A549 (cell line): Measurements from ENCODE around the gene ARMC9. TPM values are rescaled to one million over a fixed set of nuclear protein-coding genes. Genes with fewer than 3 reads are reported as not detected.

Experiments used
- ATAC-seq, 2 experiments: fragments of 200-7000 bp in 1 of 2; fragments of >200 bp in 1 of 2; cut with Nextera tagmentation in 1 of 2; cut with Tn5 transposase in 1 of 2; 3 replicates each; pipeline versions ENCODE4 v1.8.0 to v1.9.1; 2018 to 2020; ENCODE audit warnings: mild to moderate bottlenecking in 1 of 2, moderate library complexity in 1 of 2
- CTCF ChIA-PET: fragments of 300-600 bp; sonication (Branson Sonifier 250); formaldehyde crosslinking; extraction: SDS; loops from one replicate; lab custom pipeline; 2021; ENCODE audit warnings: antibody characterized with exemption, inconsistent platforms; lab: Yijun Ruan, JAX
- POLR2A ChIA-PET: fragments of 350-600 bp; formaldehyde crosslinking; extraction: SDS; loops from one replicate; lab custom pipeline; 2021; ENCODE audit warnings: antibody characterized with exemption, inconsistent platforms; lab: Yijun Ruan, JAX
- DNase-seq, 2 experiments: peaks; one replicate each; pipeline versions ENCODE4 v3.0.0 to v3.0.0-alpha.2; 2011 to 2016; ENCODE audit warnings: low read depth in 1 of 2, low spot score in 1 of 2
- FAIRE-seq: peaks from 2 replicates; lab custom pipeline; 2011; peaks lifted over from hg19 to GRCh38; lab: Jason Lieb, UNC
- H3K27ac ChIP-seq, 2 experiments: fragments of >200 bp; sonication (Bioruptor Twin); formaldehyde crosslinking; 3 replicates each; pipeline ENCODE4 v1.5.1; 2016 to 2017
- H3K4me1 ChIP-seq: fragments of >200 bp; sonication (Bioruptor Twin); formaldehyde crosslinking; 3 replicates; pipeline ENCODE4 v1.6.1; 2016
- H3K4me2 ChIP-seq: fragments of >200 bp; sonication (Bioruptor Twin); formaldehyde crosslinking; 3 replicates; pipeline ENCODE4 v1.6.1; 2016
- H3K4me3 ChIP-seq: fragments of >200 bp; sonication (Bioruptor Twin); formaldehyde crosslinking; 3 replicates; pipeline ENCODE4 v1.5.1; 2016
- H3K9me3 ChIP-seq: fragments of >200 bp; sonication (Bioruptor Twin); formaldehyde crosslinking; 3 replicates; pipeline ENCODE4 v1.6.1; 2016
- CEBPB ChIP-seq, 2 experiments: fragments of >200 bp in 1 of 2; sonication (Bioruptor Twin) in 1 of 2; formaldehyde crosslinking in 1 of 2; IDR thresholded peaks; 2 replicates each; pipeline ENCODE4 v1.6.1; 2012 to 2016
- CHD4 ChIP-seq: fragments of 200-600 bp; sonication (generic); IDR thresholded peaks from 2 replicates; pipeline ENCODE4 v1.6.1; 2016; ENCODE audit warnings: antibody characterized with exemption, mild to moderate bottlenecking, borderline replicate concordance
- ESRRA ChIP-seq: fragments of 150-350 bp; IDR thresholded peaks from 2 replicates; pipeline ENCODE4 v1.6.1; 2014; ENCODE audit warnings: mild to moderate bottlenecking, low read length, borderline replicate concordance
- FOSB ChIP-seq: fragments of 250-450 bp; sonication (Bioruptor Pico); IDR thresholded peaks from 2 replicates; pipeline ENCODE4 v1.5.0; 2020; ENCODE audit warnings: mild to moderate bottlenecking, moderate library complexity
- HDAC2 ChIP-seq: fragments of 200-600 bp; sonication (generic); IDR thresholded peaks from 2 replicates; pipeline ENCODE4 v1.6.1; 2016
- HOXB13 ChIP-seq: fragments of 250-450 bp; sonication (Bioruptor Pico); IDR thresholded peaks from 2 replicates; pipeline ENCODE4 v1.5.0; 2020; ENCODE audit warnings: low read depth, mild to moderate bottlenecking, moderate library complexity
- HOXB5 ChIP-seq: fragments of 250-450 bp; sonication (Bioruptor Pico); IDR thresholded peaks from 2 replicates; pipeline ENCODE4 v1.5.0; 2020; ENCODE audit warnings: mild to moderate bottlenecking, moderate library complexity
- JUN ChIP-seq, 2 experiments: fragments of >200 bp; sonication (Bioruptor Twin); formaldehyde crosslinking; IDR thresholded peaks; 2 replicates in 1 of 2; 3 replicates in 1 of 2; pipeline ENCODE4 v1.6.1; 2016 to 2017
- JUNB ChIP-seq: fragments of >200 bp; sonication (Bioruptor Twin); formaldehyde crosslinking; IDR thresholded peaks from 2 replicates; pipeline ENCODE4 v1.6.1; 2016
- KDM5A ChIP-seq: fragments of 200-600 bp; sonication (generic); IDR thresholded peaks from 2 replicates; pipeline ENCODE4 v1.6.1; 2016; ENCODE audit warnings: antibody characterized with exemption, mild to moderate bottlenecking
- NR3C1 ChIP-seq: fragments of >200 bp; sonication (Bioruptor Twin); formaldehyde crosslinking; IDR thresholded peaks from 3 replicates; pipeline ENCODE4 v1.6.1; 2017
- RCOR1 ChIP-seq: fragments of 150-350 bp; IDR thresholded peaks from 2 replicates; pipeline ENCODE4 v1.6.1; 2014; ENCODE audit warnings: antibody characterized with exemption, low read length, low read depth
- RNF2 ChIP-seq: fragments of 200-600 bp; sonication (generic); IDR thresholded peaks from 2 replicates; pipeline ENCODE4 v1.6.1; 2016; ENCODE audit warnings: low read depth, mild to moderate bottlenecking, antibody characterized with exemption, moderate library complexity, borderline replicate concordance
- SMC3 ChIP-seq: fragments of >200 bp; sonication (Bioruptor Twin); formaldehyde crosslinking; IDR thresholded peaks from 3 replicates; pipeline ENCODE4 v1.6.1; 2018; ENCODE audit warnings: inconsistent platforms
- SREBF2 ChIP-seq: fragments of 450-650 bp; IDR thresholded peaks from 2 replicates; pipeline ENCODE4 v1.6.1; 2014; ENCODE audit warnings: mild to moderate bottlenecking, moderate library complexity
- ZC3H11A ChIP-seq: fragments of 450-650 bp; IDR thresholded peaks from 2 replicates; pipeline ENCODE4 v1.6.1; 2014; ENCODE audit warnings: antibody characterized with exemption, mild to moderate bottlenecking
- WGBS: methylation state at CpG from one replicate; pipeline ENCODE4 v1.1.6; 2017; ENCODE audit errors: missing lambda C conversion rate; 5-methylcytosine and 5-hydroxymethylcytosine counted together
- polyA plus RNA-seq, 4 experiments: library from polyadenylated mRNA; depleted of rRNA in 3 of 4; stranded (reverse); fragments of >200 nt; fragmentation: RNase III in 1 of 4; extraction: RNeasy Plus Mini Kit Qiagen cat#74134 plus additional on column Dnase treatment in 1 of 4; gene quantifications; 2 replicates in 3 of 4; 3 replicates in 1 of 4; pipeline ENCODE4 v1.2.3, GENCODE V29; 2011 to 2017
- TF ChIP-seq, protein P1 (sequence below): fragments of 450-650 bp; IDR thresholded peaks from 2 replicates; pipeline ENCODE4 v1.6.1; 2014; ENCODE audit warnings: antibody characterized with exemption
- TF ChIP-seq, protein P2 (sequence below): fragments of >200 bp; sonication (Bioruptor Twin); formaldehyde crosslinking; IDR thresholded peaks from 3 replicates; pipeline ENCODE4 v1.6.1; 2016
- TF ChIP-seq, protein P3 (sequence below): fragments of >200 bp; sonication (Bioruptor Twin); formaldehyde crosslinking; IDR thresholded peaks from 3 replicates; pipeline ENCODE4 v1.5.1; 2016

The ARMC9 gene
- polyA plus RNA-seq, 2 of the 4 experiments (the other 2 are of a cell fraction) = 12.0 to 14.1 TPM

DNA sequence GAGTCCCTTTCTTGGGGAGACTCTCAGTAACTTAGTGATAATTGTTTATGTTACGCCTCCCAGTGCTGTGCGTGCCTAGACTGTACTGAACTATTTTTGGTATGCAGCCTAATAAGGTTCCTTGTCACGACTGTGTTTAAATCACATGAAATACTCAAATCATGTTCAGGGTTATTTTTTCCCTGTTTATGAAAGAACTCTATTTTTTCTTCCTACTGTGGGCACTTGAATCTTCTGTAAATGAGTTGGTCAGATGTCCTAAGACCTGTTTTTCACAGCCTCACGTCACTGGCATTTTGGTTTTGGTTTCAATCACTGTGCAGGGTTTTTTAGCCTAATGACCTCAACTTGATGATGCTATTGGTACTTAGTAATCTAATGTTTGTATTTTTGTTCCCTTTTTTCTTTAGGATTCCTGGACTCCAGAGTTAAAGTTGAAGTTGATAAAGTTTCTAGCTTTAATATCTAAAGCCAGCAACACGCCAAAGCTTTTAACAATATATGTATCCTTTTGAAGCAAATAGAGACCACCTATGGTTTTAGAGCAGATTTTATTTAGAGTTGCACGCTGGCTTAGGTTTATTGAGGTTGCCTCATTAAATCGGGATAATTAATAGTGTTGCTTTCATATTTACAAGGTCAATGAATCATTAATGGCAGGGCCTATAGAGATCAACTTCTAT lies 24.0 kb downstream of the ARMC9 start:
- Histone ChIP-seq H3K4me3 (no peak overlapping the region), H3K9me3 (no peaks in the 10 kb centered on the region), H3K27ac (no peak overlapping the region), H3K4me1 (no peaks in the 10 kb centered on the region), H3K4me2 (no peak overlapping the region)
- ATAC-seq = no peak
- FAIRE-seq = no peak
- POLR2A ChIA-PET = no interaction called here
- TF ChIP-seq ZC3H11A (no peak), HOXB5 (no peak)
- CTCF ChIA-PET = interaction anchor here (14.7 kb wide), 1 partner anchor 187 kb away, joined by 333 read pairs; no protein-coding TSS in a partner anchor
- 92% methylated on average over 7 of the region's 7 CpGs for WGBS
- no peak for DNase-seq

DNA sequence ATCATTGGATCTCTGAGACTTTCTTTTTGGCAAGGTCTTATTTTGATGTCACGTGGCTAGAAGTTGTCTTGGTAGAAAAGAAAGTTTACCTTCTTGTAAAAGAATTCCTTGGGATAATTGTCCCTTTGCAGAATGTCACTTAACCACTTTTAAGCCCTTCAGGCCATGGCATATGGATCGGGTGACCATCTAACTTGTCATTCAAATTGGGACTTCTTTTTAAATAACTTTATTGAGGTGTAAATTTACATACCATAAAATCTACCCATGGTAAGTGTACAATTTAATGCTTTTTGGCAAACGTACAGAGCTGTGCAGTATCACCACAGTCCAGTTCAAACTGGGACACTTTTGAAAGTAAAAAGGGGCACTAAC lies 24.6 kb downstream of the ARMC9 start:
- Histone ChIP-seq H3K4me3 (no peak overlapping the region), H3K4me2 (no peak overlapping the region), H3K9me3 (no peaks in the 10 kb centered on the region), H3K27ac (no peak overlapping the region), H3K4me1 (no peaks in the 10 kb centered on the region)
- FAIRE-seq = no peak
- WGBS = 67% methylated on average over 3 of the region's 3 CpGs
- no peak for DNase-seq
- TF ChIP-seq HDAC2 (no peak), CEBPB (IDR thresholded peaks at IDR 0.05) (no peak), SMC3 (no peak), KDM5A (no peak)
- TF ChIP-seq, protein P1, sequence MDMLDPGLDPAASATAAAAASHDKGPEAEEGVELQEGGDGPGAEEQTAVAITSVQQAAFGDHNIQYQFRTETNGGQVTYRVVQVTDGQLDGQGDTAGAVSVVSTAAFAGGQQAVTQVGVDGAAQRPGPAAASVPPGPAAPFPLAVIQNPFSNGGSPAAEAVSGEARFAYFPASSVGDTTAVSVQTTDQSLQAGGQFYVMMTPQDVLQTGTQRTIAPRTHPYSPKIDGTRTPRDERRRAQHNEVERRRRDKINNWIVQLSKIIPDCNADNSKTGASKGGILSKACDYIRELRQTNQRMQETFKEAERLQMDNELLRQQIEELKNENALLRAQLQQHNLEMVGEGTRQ = no peak
- ATAC-seq = no peak
- ChIA-PET CTCF (interaction anchor here (14.7 kb wide), 1 partner anchor 186 kb away, joined by 333 read pairs; no protein-coding TSS in a partner anchor), POLR2A (no interaction called here)

DNA sequence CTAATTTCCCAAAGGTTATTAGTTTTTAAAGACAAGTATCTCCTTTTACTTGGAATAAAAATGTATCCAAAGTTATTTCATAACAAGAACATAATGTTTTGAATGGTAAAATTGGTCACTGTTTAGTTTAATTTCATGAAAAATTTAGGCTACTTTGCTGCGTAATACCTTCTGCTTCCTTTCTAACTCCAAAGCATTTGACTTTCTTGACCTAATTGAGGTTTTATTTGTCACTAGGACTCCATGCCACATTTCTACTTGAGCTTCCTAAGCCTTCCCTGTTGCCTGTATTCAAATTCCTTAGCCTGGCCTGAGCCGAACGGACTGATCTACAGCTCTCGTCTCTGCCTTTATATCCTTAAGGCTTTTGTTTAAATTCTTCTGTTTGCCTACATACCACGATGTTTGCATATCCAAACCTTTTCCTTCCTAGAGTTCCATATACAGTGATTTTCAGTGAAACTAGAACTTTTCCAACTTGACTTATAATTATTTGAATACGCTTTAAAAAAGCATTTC lies 25.1 kb downstream of the ARMC9 start:
- DNase-seq = no peak
- TF ChIP-seq, protein P2, sequence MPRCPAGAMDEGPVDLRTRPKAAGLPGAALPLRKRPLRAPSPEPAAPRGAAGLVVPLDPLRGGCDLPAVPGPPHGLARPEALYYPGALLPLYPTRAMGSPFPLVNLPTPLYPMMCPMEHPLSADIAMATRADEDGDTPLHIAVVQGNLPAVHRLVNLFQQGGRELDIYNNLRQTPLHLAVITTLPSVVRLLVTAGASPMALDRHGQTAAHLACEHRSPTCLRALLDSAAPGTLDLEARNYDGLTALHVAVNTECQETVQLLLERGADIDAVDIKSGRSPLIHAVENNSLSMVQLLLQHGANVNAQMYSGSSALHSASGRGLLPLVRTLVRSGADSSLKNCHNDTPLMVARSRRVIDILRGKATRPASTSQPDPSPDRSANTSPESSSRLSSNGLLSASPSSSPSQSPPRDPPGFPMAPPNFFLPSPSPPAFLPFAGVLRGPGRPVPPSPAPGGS = no peak
- TF ChIP-seq CHD4 (no peak), NR3C1 (no peak), FOSB (CRISPR knock-in tag) (no peak), SREBF2 (no peak), JUNB (no peak), HOXB13 (CRISPR knock-in tag) (no peak), RNF2 (no peak), KDM5A (no peak), JUN (IDR thresholded peaks at IDR 0.05) (no peak), ESRRA (no peak), RCOR1 (no peak)
- TF ChIP-seq, protein P1 = no peak
- TF ChIP-seq, protein P3, sequence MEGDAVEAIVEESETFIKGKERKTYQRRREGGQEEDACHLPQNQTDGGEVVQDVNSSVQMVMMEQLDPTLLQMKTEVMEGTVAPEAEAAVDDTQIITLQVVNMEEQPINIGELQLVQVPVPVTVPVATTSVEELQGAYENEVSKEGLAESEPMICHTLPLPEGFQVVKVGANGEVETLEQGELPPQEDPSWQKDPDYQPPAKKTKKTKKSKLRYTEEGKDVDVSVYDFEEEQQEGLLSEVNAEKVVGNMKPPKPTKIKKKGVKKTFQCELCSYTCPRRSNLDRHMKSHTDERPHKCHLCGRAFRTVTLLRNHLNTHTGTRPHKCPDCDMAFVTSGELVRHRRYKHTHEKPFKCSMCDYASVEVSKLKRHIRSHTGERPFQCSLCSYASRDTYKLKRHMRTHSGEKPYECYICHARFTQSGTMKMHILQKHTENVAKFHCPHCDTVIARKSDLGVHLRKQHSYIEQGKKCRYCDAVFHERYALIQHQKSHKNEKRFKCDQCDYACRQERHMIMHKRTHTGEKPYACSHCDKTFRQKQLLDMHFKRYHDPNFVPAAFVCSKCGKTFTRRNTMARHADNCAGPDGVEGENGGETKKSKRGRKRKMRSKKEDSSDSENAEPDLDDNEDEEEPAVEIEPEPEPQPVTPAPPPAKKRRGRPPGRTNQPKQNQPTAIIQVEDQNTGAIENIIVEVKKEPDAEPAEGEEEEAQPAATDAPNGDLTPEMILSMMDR = no peak
- Histone ChIP-seq H3K4me1 (no peaks in the 10 kb centered on the region), H3K27ac (no peak overlapping the region), H3K9me3 (no peaks in the 10 kb centered on the region), H3K4me2 (no peak overlapping the region), H3K4me3 (no peak overlapping the region)
- FAIRE-seq = no peak
- 70% methylated on average over 6 of the region's 6 CpGs for WGBS
- ChIA-PET POLR2A (no interaction called here), CTCF (interaction anchor here (14.7 kb wide), 1 partner anchor 186 kb away, joined by 333 read pairs; no protein-coding TSS in a partner anchor)
- ATAC-seq = no peak
